T-cell (primary cell): ENCODE measurements around the gene ALOXE3. TPM values are rescaled to one million over a fixed set of nuclear protein-coding genes. Genes with fewer than 3 reads are reported as not detected.

ENCODE experiments used
- ATAC-seq, 4 experiments: fragments of 200-7000 bp in 3 of 4; fragments of 150-1000 bp in 1 of 4; cut with Tn5 transposase; replicated peaks in 1 of 4; 1 replicate in 3 of 4; 2 replicates in 1 of 4; pipeline ENCODE4 v1.10.0; 2021; ENCODE audit warnings: moderate library complexity in 3 of 4, mild to moderate bottlenecking in 2 of 4, moderate number of reproducible peaks in 1 of 4
- CTCF ChIA-PET, 2 donors: fragments of 300-600 bp; sonication (Branson Sonifier 250); formaldehyde crosslinking; loops; one replicate each; lab custom pipeline; 2022; ENCODE audit warnings: antibody characterized with exemption in 2 of 2; lab: Charles Lee
- POLR2A ChIA-PET, 2 donors: fragments of 300-600 bp; sonication (Branson Sonifier 250); formaldehyde crosslinking; loops; one replicate each; lab custom pipeline; 2022; ENCODE audit warnings: antibody characterized with exemption in 2 of 2; lab: Charles Lee
- DNase-seq, 35 experiments: peaks; one replicate each; pipeline versions ENCODE4 v3.0.0 to v3.0.0-alpha.2; 2013 to 2023
- H3K27ac ChIP-seq: one replicate; pipeline ENCODE4 v1.5.1; 2013; ENCODE audit warnings: low read length
- H3K27me3 ChIP-seq, 2 experiments: replicated peaks in 1 of 2; 1 replicate in 1 of 2; 2 replicates in 1 of 2; pipeline versions ENCODE4 v1.6.1 to v1.7.0; 2013; ENCODE audit warnings: low read length in 1 of 2, mixed read lengths in 1 of 2; ENCODE audit not compliant: control insufficient read depth in 2 of 2, insufficient read depth in 2 of 2; ENCODE audit errors: extremely low read depth in 1 of 2
- H3K36me3 ChIP-seq, 2 donors: 1 replicate in 1 of 2; 2 replicates in 1 of 2; pipeline versions ENCODE4 v1.6.1 to v1.7.0; 2013; ENCODE audit warnings: low read length in 1 of 2; ENCODE audit not compliant: control insufficient read depth in 2 of 2, insufficient read depth in 1 of 2; ENCODE audit errors: extremely low read depth in 1 of 2
- H3K4me1 ChIP-seq, 2 experiments: 1 replicate in 1 of 2; 2 replicates in 1 of 2; pipeline versions ENCODE4 v1.6.1 to v1.7.0; 2013; ENCODE audit warnings: low read length in 2 of 2, mixed read lengths in 1 of 2; ENCODE audit not compliant: insufficient read depth in 2 of 2, control insufficient read depth in 1 of 2; ENCODE audit errors: extremely low read depth in 1 of 2
- H3K4me3 ChIP-seq, 2 donors: 1 replicate in 1 of 2; 2 replicates in 1 of 2; pipeline versions ENCODE4 v1.5.1 to v1.7.0; 2013; ENCODE audit warnings: mild to moderate bottlenecking in 2 of 2, low read length in 1 of 2, moderate library complexity in 1 of 2; ENCODE audit not compliant: control insufficient read depth in 1 of 2; ENCODE audit errors: extremely low read depth in 1 of 2
- H3K9me3 ChIP-seq: 2 replicates; pipeline ENCODE4 v1.7.0; 2013
- H3K27ac Mint-ChIP-seq, 2 donors: one replicate each; pipeline ENCODE4 v1.8.0; 2020 to 2021; ENCODE audit warnings: mild to moderate bottlenecking in 2 of 2, mixed read lengths in 2 of 2
- H3K27me3 Mint-ChIP-seq, 2 donors: one replicate each; pipeline ENCODE4 v1.8.0; 2021 to 2022; ENCODE audit warnings: mixed read lengths in 2 of 2
- H3K36me3 Mint-ChIP-seq: one replicate; pipeline ENCODE4 v1.8.0; 2021; ENCODE audit warnings: mixed read lengths
- H3K4me1 Mint-ChIP-seq, 3 donors: one replicate each; pipeline ENCODE4 v1.8.0; 2020 to 2022; ENCODE audit warnings: mixed read lengths in 3 of 3, mild to moderate bottlenecking in 1 of 3
- H3K4me3 Mint-ChIP-seq, 3 donors: one replicate each; pipeline ENCODE4 v1.8.0; 2020 to 2022; ENCODE audit warnings: mild to moderate bottlenecking in 3 of 3, mixed read lengths in 3 of 3, moderate library complexity in 3 of 3
- H3K9me3 Mint-ChIP-seq, 3 donors: one replicate each; pipeline ENCODE4 v1.8.0; 2020 to 2022; ENCODE audit warnings: mixed read lengths in 3 of 3
- WGBS: methylation state at CpG from one replicate; pipeline ENCODE4 v1.1.5; 2013; ENCODE audit warnings: missing lambda C conversion rate; ENCODE audit not compliant: insufficient coverage; 5-methylcytosine and 5-hydroxymethylcytosine counted together
- total RNA-seq, 35 experiments: library from RNA in 6 of 35; stranded (reverse) in 6 of 35; fragments of 120-200 nt in 1 of 35; gene quantifications; one replicate each; pipeline versions ENCODE4 v1.2.1 to v1.2.4 and lab custom pipeline; 2013 to 2026

The ALOXE3 gene
- total RNA-seq, 5 donors from 2014 or later (not counting 1 experiment from before 2014, with no cell fraction given) = 0.13 to 1.2 (median 0.19) TPM; not detected in 1

DNA sequence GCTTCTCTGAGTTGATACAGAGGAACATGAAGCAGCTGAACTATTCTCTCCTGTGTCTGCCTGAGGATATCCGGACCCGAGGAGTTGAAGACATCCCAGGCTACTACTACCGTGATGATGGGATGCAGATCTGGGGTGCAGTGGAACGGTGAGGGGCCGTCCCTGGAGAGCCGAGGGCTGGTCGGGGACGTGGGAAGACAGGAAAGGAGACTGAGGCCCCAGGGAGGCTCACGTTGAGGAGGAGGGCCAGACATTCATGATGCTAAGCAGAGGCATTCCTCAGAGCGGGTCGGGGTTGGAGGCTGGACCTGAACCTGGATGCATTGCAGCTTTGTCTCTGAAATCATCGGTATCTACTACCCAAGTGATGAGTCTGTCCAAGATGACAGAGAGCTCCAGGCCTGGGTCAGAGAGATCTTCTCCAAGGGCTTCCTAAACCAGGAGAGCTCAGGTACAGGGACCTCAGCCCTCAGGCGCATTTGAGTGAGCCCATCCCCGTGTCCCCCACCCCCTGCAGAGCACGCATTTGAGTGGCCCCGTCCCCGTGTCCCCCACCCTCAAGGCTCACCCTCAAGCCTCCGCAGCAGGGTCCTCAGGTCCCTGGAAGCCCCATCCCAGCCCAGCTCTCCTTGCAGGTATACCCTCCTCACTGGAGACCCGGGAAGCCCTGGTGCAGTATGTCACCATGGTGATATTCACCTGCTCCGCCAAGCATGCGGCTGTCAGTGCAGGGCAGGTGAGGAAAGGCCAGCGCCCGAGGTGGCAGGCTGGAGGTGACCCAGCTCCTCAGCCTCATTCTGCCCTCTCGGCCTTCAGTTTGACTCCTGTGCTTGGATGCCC, 71.2 kb downstream of the ALOXE3 start:
- peaks cover 0 to 7% of the 10 kb centered on the region in 2 donors for H3K27me3 Mint-ChIP-seq
- no peak overlapping the region for H3K4me3 ChIP-seq
- WGBS = 84% methylated on average over 21 of the region's 24 CpGs
- H3K9me3 ChIP-seq = no peaks in the 10 kb centered on the region
- no peak overlapping the region for H3K4me3 Mint-ChIP-seq
- H3K4me1 ChIP-seq = no peaks in the 10 kb centered on the region
- no peak overlapping the region for H3K27ac Mint-ChIP-seq
- H3K36me3 ChIP-seq = no peaks in the 10 kb centered on the region
- no peak overlapping the region for H3K27ac ChIP-seq
- ChIA-PET CTCF (interaction anchor here in 1 of 2 donors (0.6 kb wide), 1 partner anchor 261 kb away, joined by 3 read pairs; no protein-coding TSS in a partner anchor), POLR2A (no interaction called here)
- DNase-seq (no peak), ATAC-seq (no peak)
- H3K4me1 Mint-ChIP-seq = no peaks in the 10 kb centered on the region
- H3K36me3 Mint-ChIP-seq = no peaks in the 10 kb centered on the region
- H3K27me3 ChIP-seq = peaks cover 0 to 42% of the 10 kb centered on the region in 2 experiments
- H3K9me3 Mint-ChIP-seq = no peaks in the 10 kb centered on the region

DNA sequence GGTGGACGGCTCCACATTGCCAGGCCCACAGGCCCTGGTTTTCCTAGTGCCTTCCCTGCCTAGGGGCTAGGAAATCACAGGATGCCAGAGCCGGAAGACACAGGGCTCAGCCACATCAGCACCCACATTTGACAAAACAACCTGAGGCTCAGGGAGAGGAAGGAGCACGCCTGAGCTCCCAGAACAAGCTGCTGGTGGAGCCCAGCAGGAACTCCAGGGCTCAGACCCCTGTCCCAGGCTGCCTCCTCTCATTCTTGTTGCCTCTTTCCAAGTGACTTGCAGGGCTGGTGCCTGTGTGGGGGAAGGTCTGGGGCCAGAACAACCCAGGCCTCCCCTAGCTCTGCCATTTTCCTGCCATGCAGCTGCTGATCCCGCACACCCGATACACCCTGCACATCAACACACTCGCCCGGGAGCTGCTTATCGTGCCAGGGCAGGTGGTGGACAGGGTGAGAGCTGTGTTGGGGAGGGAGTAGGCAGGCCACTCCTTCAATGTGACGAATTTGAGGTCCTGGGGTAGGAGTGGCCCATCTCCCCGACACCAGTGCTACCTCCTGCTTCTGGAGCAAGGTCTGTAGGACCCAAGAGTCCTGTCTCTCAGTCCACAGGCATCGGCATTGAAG, 71.9 kb downstream of the ALOXE3 start:
- Histone ChIP-seq H3K4me3 (no peak overlapping the region), H3K27ac (no peak overlapping the region), H3K27me3 (peaks cover 0 to 45% of the 10 kb centered on the region in 2 experiments), H3K36me3 (no peaks in the 10 kb centered on the region), H3K4me1 (no peaks in the 10 kb centered on the region), H3K9me3 (no peaks in the 10 kb centered on the region)
- no peak overlapping the region for H3K27ac Mint-ChIP-seq
- no peak overlapping the region for H3K4me3 Mint-ChIP-seq
- no peaks in the 10 kb centered on the region for H3K36me3 Mint-ChIP-seq
- CTCF ChIA-PET = no interaction called here
- ATAC-seq (no peak), DNase-seq (no peak)
- peaks cover 0 to 7% of the 10 kb centered on the region in 2 donors for H3K27me3 Mint-ChIP-seq
- peaks cover 0 to 3% (median 0%) of the 10 kb centered on the region in 3 donors for H3K4me1 Mint-ChIP-seq
- no peaks in the 10 kb centered on the region for H3K9me3 Mint-ChIP-seq
- POLR2A ChIA-PET = no interaction called here
- 73% methylated on average over 6 of the region's 11 CpGs for WGBS

Other genes with a start within 250 kb of the ALOXE3 start
- 100 to 1,000 TPM; 250 to 331 (median 274) TPM for gene CHD3, start 229.7 kb downstream of the ALOXE3 start, total RNA-seq
- gene RNF227, start 202.2 kb downstream of the ALOXE3 start, total RNA-seq = 1 to 10 TPM; 2.9 to 7.3 (median 5.2) TPM
- gene KCNAB3, start 188.7 kb downstream of the ALOXE3 start, total RNA-seq = 10 to 100 TPM; 10.0 to 18.1 (median 14.5) TPM
- gene TRAPPC1, start 186.6 kb downstream of the ALOXE3 start, total RNA-seq = 100 to 1,000 TPM in 3 of 5 donors, 10 to 100 TPM in 2; 95.4 to 138 (median 113) TPM
- gene CNTROB, start 186.3 kb downstream of the ALOXE3 start, total RNA-seq = 10 to 100 TPM; 28.9 to 34.9 (median 32.9) TPM
- under 1 TPM in 1 of 5 donors, not detected in 4; 0.06 TPM for gene GUCY2D, start 115.9 kb downstream of the ALOXE3 start, total RNA-seq
- under 1 TPM in 3 of 5 donors, not detected in 2; 0.10 to 0.20 (median 0.13) TPM for gene ALOX15B, start 79.5 kb downstream of the ALOXE3 start, total RNA-seq
- 1 to 10 TPM in 1 of 5 donors, under 1 TPM in 3, not detected in 1; 0.63 to 1.1 (median 0.81) TPM for gene ALOX12B, start 30.8 kb downstream of the ALOXE3 start, total RNA-seq
- 1 to 10 TPM in 1 of 5 donors, under 1 TPM in 2, not detected in 2; 0.16 to 1.6 (median 0.23) TPM for gene HES7, start 5.6 kb upstream of the ALOXE3 start, total RNA-seq
- gene PER1, start 33.9 kb upstream of the ALOXE3 start, total RNA-seq = 1,000 to 10,000 TPM in 2 of 5 donors, 10 to 100 TPM in 3; 62.6 to 1,675 (median 82.4) TPM
- gene VAMP2, start 44.4 kb upstream of the ALOXE3 start, total RNA-seq = 100 to 1,000 TPM; 160 to 243 (median 186) TPM
- 10 to 100 TPM; 23.4 to 28.9 (median 25.0) TPM for gene TMEM107, start 57.9 kb upstream of the ALOXE3 start, total RNA-seq
- gene BORCS6, start 71.7 kb upstream of the ALOXE3 start, total RNA-seq = 10 to 100 TPM in 3 of 5 donors, 1 to 10 TPM in 2; 6.7 to 21.3 (median 17.2) TPM
- 1 to 10 TPM; 1.0 to 2.7 (median 1.7) TPM for gene AURKB, start 92.1 kb upstream of the ALOXE3 start, total RNA-seq
- gene CTC1, start 129.5 kb upstream of the ALOXE3 start, total RNA-seq = 100 to 1,000 TPM; 230 to 309 (median 269) TPM
- 10 to 100 TPM; 31.5 to 52.4 (median 37.8) TPM for gene PFAS, start 130.8 kb upstream of the ALOXE3 start, total RNA-seq
- 10 to 100 TPM; 29.0 to 41.8 (median 40.9) TPM for gene RANGRF, start 170.2 kb upstream of the ALOXE3 start, total RNA-seq
- 10 to 100 TPM in 1 of 5 donors, 1 to 10 TPM in 4; 6.6 to 10.0 (median 8.0) TPM for gene SLC25A35, start 176.9 kb upstream of the ALOXE3 start, total RNA-seq
- gene ARHGEF15, start 191.7 kb upstream of the ALOXE3 start, total RNA-seq = under 1 TPM in 1 of 5 donors, not detected in 4; 0.26 TPM
- gene ODF4, start 221.3 kb upstream of the ALOXE3 start, total RNA-seq = not detected